Endothelial cell of umbilical vein (primary cell): ENCODE measurements around the gene LRP5. TPM values are rescaled to one million over a fixed set of nuclear protein-coding genes. Genes with fewer than 3 reads are reported as not detected.

Source experiments
- BruUV-seq: library from RNA; stranded (reverse); fragments of 400-500 nt; replicated peaks from 2 replicates; lab custom pipeline; 2021; lab: Mats Ljungman, UMichigan
- CTCF ChIA-PET: fragments of 300-600, 350-600 bp; sonication (Branson Sonifier 250); formaldehyde crosslinking; loops from one replicate; lab custom pipeline; 2021; ENCODE audit warnings: antibody characterized with exemption, inconsistent platforms; lab: Charles Lee
- POLR2A ChIA-PET: fragments of 300-600, 350-600 bp; sonication (Branson Sonifier 250); formaldehyde crosslinking; loops from one replicate; lab custom pipeline; 2021; ENCODE audit warnings: antibody characterized with exemption, inconsistent platforms; lab: Charles Lee
- DNase-seq: peaks from one replicate; pipeline ENCODE4 v3.0.0-alpha.2; 2011; ENCODE audit warnings: low read depth, low spot score
- FAIRE-seq: peaks from 2 replicates; lab custom pipeline; 2011; peaks lifted over from hg19 to GRCh38; lab: Jason Lieb, UNC
- H2AFZ ChIP-seq: 2 replicates; pipeline ENCODE4 v1.6.0; 2012; ENCODE audit warnings: low read depth, low read length, control low read depth, inconsistent platforms
- H3K27ac ChIP-seq: 2 replicates; pipeline ENCODE4 v1.5.1; 2011; ENCODE audit warnings: low read depth, mild to moderate bottlenecking, control low read depth, low read length, moderate library complexity; ENCODE audit not compliant: insufficient read depth
- H3K27me3 ChIP-seq, 2 experiments: 2 replicates each; pipeline versions ENCODE4 v1.6.0 to v1.6.1; 2011; ENCODE audit warnings: low read length in 2 of 2, mixed read lengths in 1 of 2; ENCODE audit not compliant: control insufficient read depth in 2 of 2, insufficient read depth in 2 of 2
- H3K36me3 ChIP-seq, 2 experiments: 2 replicates in 1 of 2; 3 replicates in 1 of 2; pipeline ENCODE4 v1.5.1; 2011; ENCODE audit warnings: low read length in 2 of 2, mild to moderate bottlenecking in 1 of 2, moderate library complexity in 1 of 2; ENCODE audit not compliant: control insufficient read depth in 2 of 2, insufficient read depth in 2 of 2; ENCODE audit errors: extremely low read depth in 1 of 2
- H3K4me1 ChIP-seq: 3 replicates; pipeline ENCODE4 v1.5.1; 2011; ENCODE audit warnings: mild to moderate bottlenecking, low read length; ENCODE audit not compliant: control insufficient read depth, insufficient read depth; ENCODE audit errors: extremely low read depth
- H3K4me2 ChIP-seq: 2 replicates; pipeline ENCODE4 v1.6.1; 2011; ENCODE audit warnings: low read length, control low read depth, mixed read lengths; ENCODE audit not compliant: insufficient read depth
- H3K4me3 ChIP-seq, 3 experiments: fragments of 200-600 bp in 1 of 3; sonication (generic), shearing (Covaris generic) in 1 of 3; replicated peaks in 1 of 3; 2 replicates each; pipeline ENCODE4 v1.5.1; 2011 to 2016; ENCODE audit warnings: control low read depth in 3 of 3, low read length in 3 of 3, mild to moderate bottlenecking in 2 of 3, inconsistent platforms in 1 of 3, low read depth in 1 of 3, moderate library complexity in 1 of 3; ENCODE audit not compliant: insufficient read depth in 1 of 3
- H3K79me2 ChIP-seq: 2 replicates; pipeline ENCODE4 v1.6.0; 2012; ENCODE audit warnings: low read length, inconsistent platforms; ENCODE audit not compliant: control insufficient read depth, insufficient read depth
- H3K9ac ChIP-seq: replicated peaks from 2 replicates; pipeline ENCODE3; 2011; ENCODE audit warnings: low read length, control low read depth; ENCODE audit not compliant: insufficient read depth; ENCODE audit errors: extremely low read depth
- H3K9me1 ChIP-seq: replicated peaks from 3 replicates; pipeline ENCODE4 v1.6.0; 2011; ENCODE audit warnings: mild to moderate bottlenecking, low read length; ENCODE audit not compliant: control insufficient read depth, insufficient read depth; ENCODE audit errors: extremely low read depth
- H3K9me3 ChIP-seq: replicated peaks from 2 replicates; pipeline ENCODE4 v1.5.1; 2012; ENCODE audit warnings: low read length, inconsistent platforms; ENCODE audit not compliant: control insufficient read depth, insufficient read depth
- H4K20me1 ChIP-seq: replicated peaks from 2 replicates; pipeline ENCODE3; 2011; ENCODE audit warnings: mild to moderate bottlenecking, low read length; ENCODE audit not compliant: control insufficient read depth, insufficient read depth; ENCODE audit errors: extremely low read depth
- EZH2 ChIP-seq: IDR thresholded peaks from 2 replicates; pipeline ENCODE4 v1.6.1; 2012; ENCODE audit warnings: borderline replicate concordance, low read depth, mild to moderate bottlenecking, moderate library complexity, low read length, inconsistent platforms; ENCODE audit not compliant: severe bottlenecking
- FOS ChIP-seq: IDR thresholded peaks from 2 replicates; pipeline ENCODE4 v1.6.1; 2011; ENCODE audit warnings: mild to moderate bottlenecking, low read length, moderate library complexity, borderline replicate concordance; ENCODE audit not compliant: insufficient read depth
- GATA2 ChIP-seq: IDR thresholded peaks from 2 replicates; pipeline ENCODE4 v1.7.0; 2011; ENCODE audit warnings: low read depth, mild to moderate bottlenecking, moderate library complexity, mixed read lengths, low read length; ENCODE audit not compliant: insufficient read length, insufficient read depth
- JUN ChIP-seq: IDR thresholded peaks from 2 replicates; pipeline ENCODE4 v1.6.1; 2011; ENCODE audit warnings: borderline replicate concordance, low read depth; ENCODE audit not compliant: insufficient read length, insufficient read depth
- MYC ChIP-seq: IDR thresholded peaks from one replicate; pipeline ENCODE4 v1.6.1; 2011; ENCODE audit warnings: mild to moderate bottlenecking, low read depth, low read length
- POLR2A ChIP-seq: IDR thresholded peaks from 2 replicates; pipeline ENCODE4 v1.6.1; 2012; ENCODE audit warnings: low read depth, mild to moderate bottlenecking, control low read depth, low read length
- POLR2AphosphoS5 ChIP-seq: IDR thresholded peaks from 2 replicates; pipeline ENCODE4 v1.6.1; 2012; ENCODE audit warnings: low read depth, mild to moderate bottlenecking, control low read depth, low read length, moderate library complexity; ENCODE audit not compliant: insufficient read depth
- dilution Hi-C: fragments of 300-500 bp; cut with MboI; formaldehyde crosslinking; loops from one replicate; pipeline ENCODE4 v1.15.0; 2019; ENCODE audit warnings: low sequenced_read_pairs; ENCODE audit not compliant: extremely low pct_ligation_motif_present
- intact Hi-C: fragments of 100-400 bp; cut with micrococcal nuclease; formaldehyde crosslinking; loops from one replicate; pipeline ENCODE4 v1.10.0; 2022
- polyA plus RNA-seq, 4 experiments: library from polyadenylated mRNA; depleted of rRNA in 3 of 4; stranded (reverse) in 3 of 4; unstranded in 1 of 4; fragments of >200 nt; gene quantifications; 2 replicates each; pipeline versions ENCODE4 v1.2.1 to v1.2.3, GENCODE V29; 2011 to 2012; ENCODE audit warnings: missing spikeins in 1 of 4
- total RNA-seq: library from RNA; stranded (reverse); gene quantifications from 2 replicates; pipeline ENCODE4 v1.2.3, GENCODE V29; 2021
- TF ChIP-seq, protein P1 (sequence below): IDR thresholded peaks from 2 replicates; pipeline ENCODE4 v1.6.1; 2011; ENCODE audit not compliant: insufficient read depth, insufficient read length
- TF ChIP-seq, protein P2 (sequence below), 2 donors: IDR thresholded peaks; 1 replicate in 1 of 2; 2 replicates in 1 of 2; pipeline ENCODE4 v1.5.1; 2011; ENCODE audit warnings: low read length in 2 of 2, mild to moderate bottlenecking in 2 of 2, moderate library complexity in 2 of 2, control low read depth in 1 of 2, inconsistent platforms in 1 of 2, low read depth in 1 of 2; ENCODE audit not compliant: insufficient read depth in 1 of 2; ENCODE audit errors: extremely low read depth in 1 of 2

Gene LRP5
- total and polyA plus RNA-seq, 2 donors (not counting 3 experiments of a cell fraction or from before 2014, with no cell fraction given) = 35.1 to 51.8 TPM

DNA sequence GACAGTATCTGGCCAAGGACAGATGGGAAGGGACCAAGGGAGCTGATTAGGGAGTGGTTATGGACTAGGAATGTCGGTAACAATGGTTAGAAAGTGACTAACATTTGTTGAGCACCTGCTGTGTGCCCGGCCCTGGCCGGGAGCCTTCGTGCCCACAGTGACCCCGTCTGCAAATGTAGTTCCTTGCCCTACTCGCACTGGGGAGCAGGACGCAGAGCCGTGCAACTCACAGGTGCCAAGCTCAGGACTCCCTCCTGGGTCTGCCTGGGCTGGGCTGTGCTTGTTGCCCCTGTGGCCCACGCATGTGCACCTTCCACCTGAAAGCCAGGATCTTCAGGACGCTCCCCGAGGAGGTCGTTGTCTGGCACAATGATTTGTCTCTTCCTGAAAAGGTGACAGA, 91.4 kb downstream of the LRP5 start:
- H3K27me3 ChIP-seq = no peaks in the 10 kb centered on the region
- ChIA-PET CTCF (interaction anchor here (0.8 kb wide), 1 partner anchor 9 kb away, joined by 3 read pairs; no protein-coding TSS in a partner anchor), POLR2A (no interaction called here)
- H4K20me1 ChIP-seq = no peaks in the 10 kb centered on the region
- no peak overlapping the region for H3K9ac ChIP-seq
- H2AFZ ChIP-seq = no peak overlapping the region
- peaks cover 0 to 24% of the 10 kb centered on the region in 2 experiments for H3K36me3 ChIP-seq
- dilution Hi-C loops (no loop called here), intact Hi-C loops (no loop called here)
- FAIRE-seq (no peak), DNase-seq (no peak)
- BruUV-seq = no TSS peak
- no peaks in the 10 kb centered on the region for H3K4me1 ChIP-seq
- no peak overlapping the region for H3K4me2 ChIP-seq
- H3K4me3 ChIP-seq = no peak overlapping the region
- H3K79me2 ChIP-seq = no peaks in the 10 kb centered on the region
- TF ChIP-seq MYC = no peak
- TF ChIP-seq, protein P1, sequence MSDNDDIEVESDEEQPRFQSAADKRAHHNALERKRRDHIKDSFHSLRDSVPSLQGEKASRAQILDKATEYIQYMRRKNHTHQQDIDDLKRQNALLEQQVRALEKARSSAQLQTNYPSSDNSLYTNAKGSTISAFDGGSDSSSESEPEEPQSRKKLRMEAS = no peak
- TF ChIP-seq, protein P2, sequence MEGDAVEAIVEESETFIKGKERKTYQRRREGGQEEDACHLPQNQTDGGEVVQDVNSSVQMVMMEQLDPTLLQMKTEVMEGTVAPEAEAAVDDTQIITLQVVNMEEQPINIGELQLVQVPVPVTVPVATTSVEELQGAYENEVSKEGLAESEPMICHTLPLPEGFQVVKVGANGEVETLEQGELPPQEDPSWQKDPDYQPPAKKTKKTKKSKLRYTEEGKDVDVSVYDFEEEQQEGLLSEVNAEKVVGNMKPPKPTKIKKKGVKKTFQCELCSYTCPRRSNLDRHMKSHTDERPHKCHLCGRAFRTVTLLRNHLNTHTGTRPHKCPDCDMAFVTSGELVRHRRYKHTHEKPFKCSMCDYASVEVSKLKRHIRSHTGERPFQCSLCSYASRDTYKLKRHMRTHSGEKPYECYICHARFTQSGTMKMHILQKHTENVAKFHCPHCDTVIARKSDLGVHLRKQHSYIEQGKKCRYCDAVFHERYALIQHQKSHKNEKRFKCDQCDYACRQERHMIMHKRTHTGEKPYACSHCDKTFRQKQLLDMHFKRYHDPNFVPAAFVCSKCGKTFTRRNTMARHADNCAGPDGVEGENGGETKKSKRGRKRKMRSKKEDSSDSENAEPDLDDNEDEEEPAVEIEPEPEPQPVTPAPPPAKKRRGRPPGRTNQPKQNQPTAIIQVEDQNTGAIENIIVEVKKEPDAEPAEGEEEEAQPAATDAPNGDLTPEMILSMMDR (IDR thresholded peaks at IDR 0.05; ENCODE audit: extremely low read depth in 1 of 2, insufficient read depth in 1 of 2, low read depth in 1 of 2, low read length in 2 of 2) = no peak
- TF ChIP-seq POLR2AphosphoS5 = no peak
- TF ChIP-seq GATA2 = no peak
- no peak for TF ChIP-seq FOS
- no peak for TF ChIP-seq JUN
- TF ChIP-seq EZH2 = no peak
- TF ChIP-seq POLR2A = no peak
- no peak overlapping the region for H3K27ac ChIP-seq
- no peaks in the 10 kb centered on the region for H3K9me3 ChIP-seq
- no peaks in the 10 kb centered on the region for H3K9me1 ChIP-seq
